HepG2 (cell line): ENCODE results near the gene FOLR3.
"Not testable (repeated sequence)": the region's sequence is repeated elsewhere in the genome, so short reads cannot be mapped to it uniquely, and the experiment has no call there.

ENCODE experiments used
- CTCF ChIP-seq: sonication (generic); formaldehyde crosslinking; IDR thresholded peaks from 2 replicates; pipeline ENCODE4 v1.5.0; 2020; ENCODE audit warnings: mild to moderate bottlenecking, missing genetic modification reagents, moderate library complexity
- ERF ChIP-seq: IDR thresholded peaks from 2 replicates; pipeline ENCODE4 v1.6.1; 2018; ENCODE audit warnings: missing biosample characterization, missing genetic modification reagents
- EZH2 ChIP-seq: conservative IDR thresholded peaks from 2 replicates; pipeline ENCODE4 v1.6.1; 2012; ENCODE audit warnings: mild to moderate bottlenecking, low read depth, low read length, moderate library complexity
- FOXC1 ChIP-seq: sonication (generic); formaldehyde crosslinking; IDR thresholded peaks from 2 replicates; pipeline ENCODE4 v1.8.0; 2022; ENCODE audit warnings: mild to moderate bottlenecking, missing genetic modification reagents, borderline replicate concordance
- FOXP4 ChIP-seq: sonication (generic); formaldehyde crosslinking; IDR thresholded peaks from 2 replicates; pipeline ENCODE4 v1.4.0; 2020; ENCODE audit warnings: missing genetic modification reagents
- IRF1 ChIP-seq: sonication (generic); formaldehyde crosslinking; IDR thresholded peaks from 2 replicates; pipeline ENCODE4 v1.4.0; 2020; ENCODE audit warnings: low read depth, mild to moderate bottlenecking, missing genetic modification reagents
- JUND ChIP-seq: sonication (generic); formaldehyde crosslinking; IDR thresholded peaks from 2 replicates; pipeline ENCODE4 v1.8.0; 2022; ENCODE audit warnings: mild to moderate bottlenecking, missing genetic modification reagents
- MAFK ChIP-seq, 2 experiments: IDR thresholded peaks in 1 of 2; conservative IDR thresholded peaks in 1 of 2; 2 replicates each; pipeline ENCODE4 v1.6.1; 2011; ENCODE audit warnings: improper control_type of control experiment in 2 of 2, low read length in 2 of 2
- PBX3 ChIP-seq: sonication (generic); formaldehyde crosslinking; IDR thresholded peaks from 2 replicates; pipeline ENCODE4 v1.8.1; 2023; ENCODE audit warnings: missing genetic modification reagents, inconsistent platforms, borderline replicate concordance
- RAD21 ChIP-seq: fragments of 450-650 bp; formaldehyde crosslinking; IDR thresholded peaks from 2 replicates; pipeline ENCODE4 v1.5.0; 2020; ENCODE audit warnings: mild to moderate bottlenecking
- RAD51 ChIP-seq: fragments of 450-650 bp; IDR thresholded peaks from 2 replicates; pipeline ENCODE4 v1.6.1; 2016; ENCODE audit warnings: borderline replicate concordance
- SMC3 ChIP-seq: IDR thresholded peaks from 2 replicates; pipeline ENCODE4 v1.6.1; 2011; ENCODE audit warnings: low read length, improper control_type of control experiment
- TF ChIP-seq, protein P1 (sequence below), 2 experiments: sonication (generic) in 1 of 2; formaldehyde crosslinking in 1 of 2; IDR thresholded peaks; 2 replicates each; pipeline versions ENCODE4 v1.4.0 to v1.6.1; 2018 to 2020; ENCODE audit warnings: missing genetic modification reagents in 2 of 2, borderline replicate concordance in 1 of 2, low read depth in 1 of 2, mild to moderate bottlenecking in 1 of 2, missing biosample characterization in 1 of 2

DNA sequence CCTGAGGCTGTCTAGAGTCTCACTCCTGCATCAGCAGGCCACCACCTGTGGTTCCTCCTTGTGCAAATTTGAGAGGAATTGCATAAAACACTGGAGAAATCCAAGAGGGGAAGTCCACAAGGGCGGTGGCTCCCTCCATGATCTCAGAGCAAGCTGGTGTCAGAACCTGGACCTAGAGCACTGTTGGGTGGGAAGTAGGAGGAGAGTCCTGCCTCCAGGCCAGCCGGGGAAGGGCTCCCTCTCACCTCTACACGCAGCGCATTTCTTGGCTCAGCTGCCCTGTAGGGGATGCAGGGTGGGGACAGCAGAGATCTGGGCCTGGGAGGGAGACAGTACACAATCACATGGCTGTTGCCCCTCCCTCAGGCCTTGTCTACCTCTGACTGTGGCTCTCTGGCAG lies 36.5 kb downstream of the FOLR3 start:
- not testable (repeated sequence) for TF ChIP-seq ERF; RAD21 (CRISPR knock-in tag); MAFK (conservative IDR thresholded peaks at IDR 0.05 in 1 of 2, IDR thresholded peaks at IDR 0.05 in 1 of 2; ENCODE audit: low read length in 2 of 2); FOXP4 (CRISPR knock-in tag); SMC3; JUND; EZH2; IRF1 (CRISPR knock-in tag); RAD51; CTCF; FOXC1 (CRISPR knock-in tag); PBX3 (CRISPR knock-in tag)
- TF ChIP-seq, protein P1, sequence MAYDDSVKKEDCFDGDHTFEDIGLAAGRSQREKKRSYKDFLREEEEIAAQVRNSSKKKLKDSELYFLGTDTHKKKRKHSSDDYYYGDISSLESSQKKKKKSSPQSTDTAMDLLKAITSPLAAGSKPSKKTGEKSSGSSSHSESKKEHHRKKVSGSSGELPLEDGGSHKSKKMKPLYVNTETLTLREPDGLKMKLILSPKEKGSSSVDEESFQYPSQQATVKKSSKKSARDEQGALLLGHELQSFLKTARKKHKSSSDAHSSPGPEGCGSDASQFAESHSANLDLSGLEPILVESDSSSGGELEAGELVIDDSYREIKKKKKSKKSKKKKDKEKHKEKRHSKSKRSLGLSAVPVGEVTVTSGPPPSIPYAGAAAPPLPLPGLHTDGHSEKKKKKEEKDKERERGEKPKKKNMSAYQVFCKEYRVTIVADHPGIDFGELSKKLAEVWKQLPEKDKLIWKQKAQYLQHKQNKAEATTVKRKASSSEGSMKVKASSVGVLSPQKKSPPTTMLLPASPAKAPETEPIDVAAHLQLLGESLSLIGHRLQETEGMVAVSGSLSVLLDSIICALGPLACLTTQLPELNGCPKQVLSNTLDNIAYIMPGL (CRISPR knock-in tag; IDR thresholded peaks at IDR 0.05; ENCODE audit: borderline replicate concordance in 1 of 2, low read depth in 1 of 2): not testable (repeated sequence)
